Lower leg skin (tissue), 4 donors: ENCODE results near the gene DOCK9. TPM values are rescaled to one million over a fixed set of nuclear protein-coding genes. Genes with fewer than 3 reads are reported as not detected.

ENCODE experiments used
- DNase-seq, 2 donors: peaks; one replicate each; pipeline ENCODE4 v3.0.0-alpha.2; 2019; ENCODE audit warnings: low spot score in 2 of 2
- H3K4me3 ChIP-seq: fragments of 200-600 bp; sonication (generic); 2 replicates; pipeline ENCODE4 v1.5.1; 2017; ENCODE audit warnings: mild to moderate bottlenecking, low read depth; ENCODE audit not compliant: poor library complexity, severe bottlenecking
- CTCF ChIP-seq, 3 donors: fragments of 450-650 bp; IDR thresholded peaks; one replicate each; pipeline ENCODE4 v1.5.1; 2016; ENCODE audit warnings: antibody characterized with exemption in 3 of 3, mild to moderate bottlenecking in 3 of 3, moderate library complexity in 2 of 3
- POLR2A ChIP-seq, 2 donors: fragments of 450-650 bp; IDR thresholded peaks; one replicate each; pipeline ENCODE4 v1.6.1; 2016 to 2017; ENCODE audit warnings: antibody characterized with exemption in 2 of 2, mild to moderate bottlenecking in 1 of 2, moderate library complexity in 1 of 2
- WGBS, 2 donors: methylation state at CpG; one replicate each; pipeline ENCODE4 v1.1.5; 2018; 5-methylcytosine and 5-hydroxymethylcytosine counted together
- intact Hi-C: fragments of 100-400 bp; cut with DNase I; formaldehyde crosslinking; loops from one replicate; pipeline ENCODE4 v1.15.0; 2023; ENCODE audit warnings: low total_unique reads
- total RNA-seq, 4 donors: library from RNA; depleted of rRNA; stranded (reverse); fragments of >200 nt; gene quantifications; one replicate each; pipeline ENCODE4 v1.1.0, GENCODE V29; 2016

Gene DOCK9
- total RNA-seq, 4 donors from 2014 or later: 189 to 292 (median 271) TPM

GRCh38 chr13:98831236-98831635 is 146.6 kb downstream of the DOCK9 start:
- no peak overlapping the region for H3K4me3 ChIP-seq
- no peak for TF ChIP-seq CTCF (IDR thresholded peaks at IDR 0.05)
- no peak for TF ChIP-seq POLR2A (IDR thresholded peaks at IDR 0.05)
- intact Hi-C loops: no loop called here
- no peak for DNase-seq
- WGBS, 2 donors: 89 to 91% methylated on average over 8 of the region's 8 CpGs

- no peak for TF ChIP-seq POLR2A (IDR thresholded peaks at IDR 0.05)
- TF ChIP-seq CTCF (IDR thresholded peaks at IDR 0.05): no peak
- DNase-seq: no peak
- intact Hi-C loops: no loop called here
- WGBS, 2 donors: 95 to 97% methylated on average over 5 of the region's 5 CpGs
- H3K4me3 ChIP-seq: no peak overlapping the region
Measured at GRCh38 chr13:98829541-98829940, 148.3 kb downstream of the DOCK9 start.

- intact Hi-C loops: no loop called here
- 96 to 97% methylated on average over 2 of the region's 2 CpGs for WGBS, 2 donors
- no peak for DNase-seq
- H3K4me3 ChIP-seq: no peak overlapping the region
- no peak for TF ChIP-seq CTCF (IDR thresholded peaks at IDR 0.05)
- no peak for TF ChIP-seq POLR2A (IDR thresholded peaks at IDR 0.05)
Measured at GRCh38 chr13:98828614-98829013, 149.2 kb downstream of the DOCK9 start.

- no peak for TF ChIP-seq CTCF (IDR thresholded peaks at IDR 0.05)
- TF ChIP-seq POLR2A (IDR thresholded peaks at IDR 0.05): no peak
- no peak for DNase-seq
- intact Hi-C loops: no loop called here
- no peak overlapping the region for H3K4me3 ChIP-seq
- 85% methylated on average over 14 of the region's 14 CpGs for WGBS, 2 donors
Measured at GRCh38 chr13:98827449-98827848, 150.4 kb downstream of the DOCK9 start.

- TF ChIP-seq CTCF (IDR thresholded peaks at IDR 0.05) (no peak), POLR2A (IDR thresholded peaks at IDR 0.05) (no peak)
Measured at GRCh38 chr13:98826146-98826545, 151.7 kb downstream of the DOCK9 start.

GRCh38 chr13:98825659-98826058 is 152.2 kb downstream of the DOCK9 start:
- intact Hi-C loops: no loop called here
- WGBS, 2 donors: 66 to 70% methylated on average over 8 of the region's 8 CpGs
- TF ChIP-seq CTCF (IDR thresholded peaks at IDR 0.05) (no peak), POLR2A (IDR thresholded peaks at IDR 0.05) (no peak)
- no peak for DNase-seq
- no peak overlapping the region for H3K4me3 ChIP-seq

More at GRCh38 chr13:98826146-98826545, 151.7 kb downstream of the DOCK9 start:
- no peak for DNase-seq
- H3K4me3 ChIP-seq: no peak overlapping the region
- intact Hi-C loops: no loop called here
- WGBS, 2 donors: 82 to 88% methylated on average over 6 of the region's 6 CpGs
